ENCODE results near the gene CHRNA1. TPM values are rescaled to one million over a fixed set of nuclear protein-coding genes. Genes with fewer than 3 reads are reported as not detected.

Gene CHRNA1
- total RNA-seq, 2 experiments from 2014 or later, result not detected

- DNase-seq (ENCODE audit: low spot score), result no peak
- H3K27ac ChIP-seq (ENCODE audit: low read depth, low read length, poor library complexity, severe bottlenecking), result no peak overlapping the region
- BruUV-seq (replicated peaks), result no TSS peak
- no peak for TF ChIP-seq CTCF (conservative IDR thresholded peaks at IDR 0.05; ENCODE audit: low read length)
- TF ChIP-seq EZH2phosphoT487 (IDR thresholded peaks at IDR 0.05; ENCODE audit: borderline replicate concordance, low read depth, low read length), result no peak
- H2AFZ ChIP-seq (ENCODE audit: low read length), result no peak overlapping the region
- H3K9me2 ChIP-seq (ENCODE audit: insufficient read depth, low read length), result no peaks in the 10 kb centered on the region
- H3K4me3 ChIP-seq (ENCODE audit: low read depth, low read length, poor library complexity, severe bottlenecking), result no peak overlapping the region
- H3K9me3 ChIP-seq (ENCODE audit: low read length), result no peaks in the 10 kb centered on the region
- ChIA-PET CTCF (ENCODE audit: unreplicated experiment) (interaction anchor here (0.5 to 1.3 kb wide), 2 partner anchors 21 to 44 kb away, joined by 3 read pairs; no protein-coding TSS in a partner anchor), POLR2A (interaction anchor here (1.4 kb wide), 1 partner anchor 24 kb away, joined by 3 read pairs; no protein-coding TSS in a partner anchor)
- H3K36me3 ChIP-seq (ENCODE audit: insufficient read depth, low read length), result no peaks in the 10 kb centered on the region
- intact Hi-C loops (cut with micrococcal nuclease; ENCODE audit: unreplicated experiment), result loop anchor here (10.0 kb wide), 2 partner anchors 235 to 535 kb away; no protein-coding TSS in a partner anchor
- H3K4me2 ChIP-seq (ENCODE audit: low read length), result no peak overlapping the region
- H4K20me1 ChIP-seq (ENCODE audit: insufficient read depth, low read length), result no peaks in the 10 kb centered on the region
- no peaks in the 10 kb centered on the region for H3K79me2 ChIP-seq (ENCODE audit: insufficient read depth, low read depth, low read length)
- H3K4me1 ChIP-seq (ENCODE audit: insufficient read depth, low read length, poor library complexity, severe bottlenecking), result peaks cover 8% of the 10 kb centered on the region
These were observed 14.5 kb downstream of the CHRNA1 start for GRCh38 chr2:174749793-174750192.

GRCh38 chr2:174748948-174749347 is 15.3 kb downstream of the CHRNA1 start:
- BruUV-seq (replicated peaks), result no TSS peak
- no peak overlapping the region for H3K27ac ChIP-seq (ENCODE audit: low read depth, low read length, poor library complexity, severe bottlenecking)

More at GRCh38 chr2:174748948-174749347, 15.3 kb downstream of the CHRNA1 start:
- Histone ChIP-seq H3K9me3 (ENCODE audit: low read length) (no peaks in the 10 kb centered on the region), H3K36me3 (ENCODE audit: insufficient read depth, low read length) (no peaks in the 10 kb centered on the region), H2AFZ (ENCODE audit: low read length) (no peak overlapping the region), H3K79me2 (ENCODE audit: insufficient read depth, low read depth, low read length) (no peaks in the 10 kb centered on the region), H3K4me3 (ENCODE audit: low read depth, low read length, poor library complexity, severe bottlenecking) (no peak overlapping the region), H3K4me1 (ENCODE audit: insufficient read depth, low read length, poor library complexity, severe bottlenecking) (peaks cover 8% of the 10 kb centered on the region), H4K20me1 (ENCODE audit: insufficient read depth, low read length) (no peaks in the 10 kb centered on the region), H3K4me2 (ENCODE audit: low read length) (no peak overlapping the region), H3K9me2 (ENCODE audit: insufficient read depth, low read length) (no peaks in the 10 kb centered on the region)
- TF ChIP-seq CTCF (conservative IDR thresholded peaks at IDR 0.05; ENCODE audit: low read length), result peak; percentile 92
- TF ChIP-seq EZH2phosphoT487 (IDR thresholded peaks at IDR 0.05; ENCODE audit: borderline replicate concordance, low read depth, low read length), result no peak
- DNase-seq (ENCODE audit: low spot score), result peak; percentile 64
- intact Hi-C loops (cut with micrococcal nuclease; ENCODE audit: unreplicated experiment), result loop anchor here (10.0 kb wide), 2 partner anchors 236 to 536 kb away; no protein-coding TSS in a partner anchor
- POLR2A ChIA-PET, result interaction anchor here (1.4 kb wide), 1 partner anchor 25 kb away, joined by 3 read pairs; no protein-coding TSS in a partner anchor
- CTCF ChIA-PET (ENCODE audit: unreplicated experiment), result interaction anchor here (1.3 kb wide), 1 partner anchor 22 kb away, joined by 3 read pairs; no protein-coding TSS in a partner anchor
